ENCODE measurements around the gene ANAPC10.

Gene ANAPC10

DNA sequence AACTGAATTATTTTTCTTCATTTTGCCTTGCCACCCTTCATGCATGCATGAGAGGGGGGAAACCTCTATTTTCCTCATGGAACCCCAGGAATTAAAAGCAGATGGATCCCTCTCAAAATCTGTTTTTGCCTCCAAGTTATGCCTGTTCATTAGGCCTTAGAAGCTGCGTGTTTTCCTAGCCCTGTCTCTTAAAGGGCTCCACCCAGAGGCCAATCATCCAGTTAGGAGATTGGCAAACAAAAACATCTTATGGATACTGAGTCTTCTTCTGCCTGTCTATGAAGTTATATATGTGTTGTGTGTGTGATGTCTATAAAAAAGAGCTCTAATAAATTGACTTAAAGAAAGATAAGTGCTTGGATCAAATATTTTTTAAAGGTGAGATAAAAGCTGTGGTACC lies 142.9 kb downstream of the ANAPC10 start:
- TF ChIP-seq, protein P1, sequence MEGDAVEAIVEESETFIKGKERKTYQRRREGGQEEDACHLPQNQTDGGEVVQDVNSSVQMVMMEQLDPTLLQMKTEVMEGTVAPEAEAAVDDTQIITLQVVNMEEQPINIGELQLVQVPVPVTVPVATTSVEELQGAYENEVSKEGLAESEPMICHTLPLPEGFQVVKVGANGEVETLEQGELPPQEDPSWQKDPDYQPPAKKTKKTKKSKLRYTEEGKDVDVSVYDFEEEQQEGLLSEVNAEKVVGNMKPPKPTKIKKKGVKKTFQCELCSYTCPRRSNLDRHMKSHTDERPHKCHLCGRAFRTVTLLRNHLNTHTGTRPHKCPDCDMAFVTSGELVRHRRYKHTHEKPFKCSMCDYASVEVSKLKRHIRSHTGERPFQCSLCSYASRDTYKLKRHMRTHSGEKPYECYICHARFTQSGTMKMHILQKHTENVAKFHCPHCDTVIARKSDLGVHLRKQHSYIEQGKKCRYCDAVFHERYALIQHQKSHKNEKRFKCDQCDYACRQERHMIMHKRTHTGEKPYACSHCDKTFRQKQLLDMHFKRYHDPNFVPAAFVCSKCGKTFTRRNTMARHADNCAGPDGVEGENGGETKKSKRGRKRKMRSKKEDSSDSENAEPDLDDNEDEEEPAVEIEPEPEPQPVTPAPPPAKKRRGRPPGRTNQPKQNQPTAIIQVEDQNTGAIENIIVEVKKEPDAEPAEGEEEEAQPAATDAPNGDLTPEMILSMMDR (IDR thresholded peaks at IDR 0.05; ENCODE audit: low read depth, low read length): no peak
- no peak overlapping the region for H3K4me3 ChIP-seq (ENCODE audit: low read depth, low read length)

DNA sequence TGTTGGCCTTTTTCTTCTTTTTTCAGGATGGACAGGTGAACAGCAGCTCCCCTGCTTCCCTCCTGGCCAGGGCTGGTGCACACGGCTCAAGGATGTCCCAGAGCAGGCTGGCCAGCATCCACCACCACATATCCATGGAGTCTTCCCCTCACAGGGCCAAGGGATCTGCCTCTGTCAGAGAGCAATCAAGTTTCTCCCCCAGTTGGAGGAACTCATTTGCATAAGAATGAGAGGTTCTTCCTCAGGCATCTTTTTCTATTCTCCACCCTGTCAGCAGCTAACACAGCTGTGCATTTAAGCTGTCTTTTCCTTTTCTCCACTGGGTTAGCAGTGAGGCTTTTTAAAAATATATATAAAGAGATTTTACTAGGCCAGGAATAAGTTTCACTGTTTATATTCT lies 143.8 kb downstream of the ANAPC10 start:
- no peak overlapping the region for H3K4me3 ChIP-seq (ENCODE audit: low read depth, low read length)
- TF ChIP-seq, protein P1 (IDR thresholded peaks at IDR 0.05; ENCODE audit: low read depth, low read length): no peak

DNA sequence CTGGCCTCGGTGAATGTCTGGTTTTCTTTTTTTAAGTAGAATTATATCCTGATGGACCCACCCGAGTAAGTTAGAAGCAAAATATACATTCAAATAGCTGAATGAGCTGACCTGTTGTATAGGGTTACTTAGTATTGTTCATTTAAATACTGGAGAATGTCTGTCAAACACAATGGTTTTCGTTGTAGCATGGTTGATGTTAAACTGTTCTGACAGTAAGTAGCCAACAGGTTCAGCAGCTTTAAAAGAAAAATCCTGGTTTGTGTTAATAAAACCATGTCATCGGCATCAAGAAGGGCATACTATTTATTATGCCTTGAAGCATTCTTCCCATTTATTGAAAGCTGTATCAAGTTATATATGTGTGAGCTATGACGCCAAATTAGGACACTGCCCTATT lies 149.6 kb downstream of the ANAPC10 start:
- TF ChIP-seq, protein P1 (IDR thresholded peaks at IDR 0.05; ENCODE audit: low read depth, low read length): no peak
- H3K4me3 ChIP-seq (ENCODE audit: low read depth, low read length): no peak overlapping the region

DNA sequence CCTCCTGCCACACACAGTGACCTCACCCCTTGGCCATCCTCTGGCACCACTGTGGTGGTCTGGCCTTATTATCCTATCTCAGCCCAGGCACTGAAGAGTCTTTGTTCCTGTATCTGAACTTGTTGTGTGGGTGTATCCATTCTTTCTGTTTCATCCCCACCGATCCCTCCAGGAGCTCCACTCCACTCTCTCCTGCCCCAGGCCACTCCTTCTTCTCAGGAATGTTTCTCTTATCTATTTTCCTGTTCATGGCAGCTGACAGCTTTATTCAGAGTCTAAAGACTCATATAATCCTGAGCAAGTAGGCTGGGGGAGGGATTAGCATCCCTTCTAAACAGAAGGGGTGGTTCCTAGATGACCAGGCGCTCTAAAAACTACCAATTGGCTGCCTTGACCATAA lies 150.0 kb downstream of the ANAPC10 start:
- H3K4me3 ChIP-seq (ENCODE audit: low read depth, low read length): no peak overlapping the region
- TF ChIP-seq, protein P1 (IDR thresholded peaks at IDR 0.05; ENCODE audit: low read depth, low read length): no peak

All from WI38 (cell line).